ENCODE measurements around the gene KCNMB2.

Gene KCNMB2

DNA sequence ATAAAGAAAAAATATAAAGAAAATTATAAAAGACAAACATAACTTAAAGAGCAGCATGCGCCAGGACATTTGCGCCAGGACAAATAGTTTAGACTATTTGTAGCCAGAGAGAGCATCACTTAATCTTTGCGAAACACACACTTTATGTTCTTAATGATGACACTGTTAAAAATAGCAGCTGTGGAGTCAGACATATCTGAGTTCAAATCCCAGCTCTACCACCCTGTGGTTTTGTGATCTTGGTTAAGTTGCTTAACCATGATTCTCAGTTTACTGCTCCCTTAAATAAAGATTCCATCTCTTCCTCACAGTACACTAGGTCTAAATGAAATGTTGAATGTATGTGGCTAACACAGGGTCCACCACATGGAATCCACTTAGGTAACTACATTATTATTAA lies 31.4 kb downstream of the KCNMB2 start:
- in situ Hi-C loops (cut with MboI; ENCODE audit: low sequenced_read_pairs) = no loop called here

DNA sequence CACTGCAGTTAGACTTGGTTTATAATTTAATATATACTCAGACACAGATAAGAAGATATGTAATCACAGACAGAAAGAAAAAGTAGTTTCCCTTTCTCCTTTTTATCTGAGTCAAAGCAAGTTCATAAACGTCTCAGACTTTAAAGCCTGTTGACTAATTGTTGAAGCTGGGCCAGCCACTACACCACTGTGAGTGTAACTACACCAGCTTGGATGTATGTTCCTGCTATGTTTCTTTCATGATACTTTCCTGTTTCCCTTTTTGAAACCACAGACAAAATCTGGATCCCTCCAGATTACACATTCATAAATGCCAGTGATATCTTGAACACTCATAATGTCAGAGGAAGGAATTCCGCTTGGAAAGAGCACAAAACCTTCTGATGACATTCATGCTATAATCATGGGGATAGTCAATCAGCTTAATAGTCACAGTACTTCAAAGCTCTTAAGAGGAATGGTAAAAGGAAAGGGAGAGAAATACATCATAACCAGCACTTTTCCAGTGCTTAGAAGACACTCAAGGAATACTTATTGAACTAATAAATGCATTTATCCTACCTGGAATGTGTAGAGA lies 32.0 kb downstream of the KCNMB2 start:
- in situ Hi-C loops (cut with MboI; ENCODE audit: low sequenced_read_pairs) = no loop called here

DNA sequence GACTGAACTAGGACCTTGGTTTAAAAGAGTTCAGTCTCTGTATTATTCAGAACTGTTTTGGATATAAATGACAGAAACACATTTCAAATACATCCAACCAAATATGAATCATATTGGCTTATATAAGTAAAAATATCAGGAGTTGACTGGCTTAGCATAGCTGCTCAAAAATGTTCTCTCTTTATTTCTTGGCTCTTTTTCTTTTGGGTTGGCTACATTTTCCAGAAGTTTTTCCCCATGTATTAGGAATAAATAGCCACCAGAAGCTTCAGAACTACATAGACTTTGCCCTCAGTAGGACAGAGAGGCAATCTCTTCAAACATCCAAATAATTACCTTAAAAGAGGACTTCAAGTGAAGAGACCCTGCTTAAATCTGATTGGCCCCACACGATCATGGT lies 32.7 kb downstream of the KCNMB2 start:
- in situ Hi-C loops (cut with MboI; ENCODE audit: low sequenced_read_pairs) = no loop called here

DNA sequence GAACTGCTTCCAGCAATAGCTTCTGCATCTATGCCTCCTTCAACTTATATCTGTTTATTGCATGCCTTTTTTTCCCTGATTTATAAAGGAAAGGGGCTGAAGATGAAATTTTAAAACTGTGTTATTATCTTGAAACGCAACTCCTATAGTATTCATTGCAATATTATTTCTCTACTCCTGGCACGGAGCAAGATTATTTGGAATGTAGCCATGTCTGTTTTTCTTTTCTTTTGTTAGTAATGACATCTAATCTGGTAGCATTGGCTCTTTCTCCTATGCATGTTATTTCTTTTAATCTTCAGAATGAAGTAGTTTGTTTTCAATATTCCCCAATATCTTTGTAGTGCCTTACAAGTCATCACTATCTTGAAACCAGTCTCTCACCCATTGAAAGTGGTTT lies 33.6 kb downstream of the KCNMB2 start:
- in situ Hi-C loops (cut with MboI; ENCODE audit: low sequenced_read_pairs) = no loop called here

DNA sequence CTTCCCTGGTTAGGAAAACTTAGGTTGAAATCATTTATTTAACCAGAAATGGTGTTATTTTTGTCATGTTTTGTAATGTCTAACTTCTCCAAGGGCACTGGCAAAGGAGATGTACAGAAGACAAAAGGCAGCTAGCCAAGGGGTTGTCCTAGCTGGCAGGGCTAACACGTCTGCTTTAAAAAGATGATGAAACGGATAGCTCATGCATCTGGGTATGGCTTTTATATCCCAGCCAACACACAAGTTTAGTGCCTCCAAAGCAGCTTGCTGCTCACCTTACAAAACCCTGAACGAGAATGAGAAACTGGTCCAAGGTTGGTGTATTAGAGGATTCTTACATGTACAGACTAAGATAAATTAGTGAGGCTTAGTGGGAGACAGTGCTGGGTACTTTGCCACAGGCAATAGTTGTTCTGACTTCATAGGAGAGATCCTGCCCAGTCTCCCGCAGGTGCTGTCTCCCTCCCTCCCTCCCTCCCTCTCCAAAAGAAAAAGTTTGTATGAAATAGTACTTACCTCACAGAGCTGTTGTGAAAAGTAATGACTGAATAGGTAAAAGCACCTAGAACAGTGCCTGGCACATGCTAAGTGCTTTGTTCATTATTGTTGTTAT lies 47.8 kb downstream of the KCNMB2 start:
- in situ Hi-C loops (cut with MboI; ENCODE audit: low sequenced_read_pairs) = no loop called here

DNA sequence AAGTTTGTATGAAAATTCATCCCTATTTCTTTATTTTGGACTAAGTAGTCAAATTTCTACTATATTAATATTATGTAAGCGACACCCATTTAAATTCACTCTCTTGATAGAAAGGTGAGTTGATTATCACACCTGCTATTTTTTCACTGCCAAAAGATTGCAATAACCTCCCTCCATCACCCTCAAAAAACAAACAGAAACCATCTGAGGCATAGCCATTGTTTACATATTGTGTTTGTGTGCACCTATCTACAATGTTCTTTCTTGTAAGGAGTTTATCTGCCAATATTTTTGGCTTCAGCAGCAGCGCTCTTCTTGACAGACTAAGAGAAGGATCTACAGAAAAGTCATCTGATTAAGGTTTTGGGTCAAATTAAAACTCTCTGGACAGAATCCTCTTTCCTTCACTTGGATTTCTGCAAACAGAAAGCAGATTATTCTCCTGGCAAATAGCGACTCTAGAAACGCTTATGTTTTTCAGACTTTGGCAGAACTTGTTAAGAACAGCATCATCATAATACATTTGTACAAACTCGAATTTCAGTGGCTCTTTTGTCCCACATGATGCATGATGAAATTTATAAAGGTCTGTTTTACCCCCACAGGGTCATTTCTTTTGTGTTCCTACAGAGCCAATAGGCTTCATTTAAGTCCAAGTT lies 48.6 kb downstream of the KCNMB2 start:
- in situ Hi-C loops (cut with MboI; ENCODE audit: low sequenced_read_pairs) = no loop called here

DNA sequence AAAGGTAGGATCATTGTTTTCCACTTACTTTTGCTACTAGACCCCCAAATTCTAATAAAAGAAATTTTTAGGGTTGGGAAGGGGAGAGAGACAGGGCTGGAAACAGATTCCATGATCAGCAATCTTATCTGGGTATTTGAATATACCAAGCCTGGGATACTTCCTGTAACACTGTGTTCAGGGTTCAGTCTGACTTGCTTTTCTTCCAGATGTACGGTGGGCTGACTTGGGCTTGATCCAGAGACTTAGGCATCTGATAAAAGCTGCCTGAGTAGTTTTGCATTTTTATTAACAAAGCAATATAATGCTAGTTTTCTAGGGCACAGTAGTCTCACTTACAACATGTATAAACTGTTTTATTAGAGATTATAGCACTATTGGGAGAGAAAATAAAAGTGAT lies 49.2 kb downstream of the KCNMB2 start:
- in situ Hi-C loops (cut with MboI; ENCODE audit: low sequenced_read_pairs) = no loop called here

DNA sequence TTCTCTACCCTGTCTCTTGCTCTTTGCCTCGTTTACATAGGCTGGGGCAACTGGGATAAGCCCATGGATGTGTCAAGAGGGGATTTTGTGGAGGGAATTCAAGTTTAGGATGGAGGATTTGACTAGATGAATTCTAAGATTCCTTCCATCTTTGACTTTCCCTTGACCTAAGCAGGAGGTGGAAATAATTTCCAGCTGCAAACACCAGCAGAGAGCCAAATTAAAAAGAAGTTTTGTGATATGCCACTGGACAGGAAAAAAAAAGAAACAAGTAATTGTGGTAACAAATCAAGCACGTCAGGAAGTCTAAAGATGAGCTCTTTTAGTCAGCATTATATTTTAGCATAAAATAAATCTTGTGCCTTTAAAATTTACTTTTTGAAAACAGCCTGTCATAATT lies 49.8 kb downstream of the KCNMB2 start:
- in situ Hi-C loops (cut with MboI; ENCODE audit: low sequenced_read_pairs) = no loop called here

DNA sequence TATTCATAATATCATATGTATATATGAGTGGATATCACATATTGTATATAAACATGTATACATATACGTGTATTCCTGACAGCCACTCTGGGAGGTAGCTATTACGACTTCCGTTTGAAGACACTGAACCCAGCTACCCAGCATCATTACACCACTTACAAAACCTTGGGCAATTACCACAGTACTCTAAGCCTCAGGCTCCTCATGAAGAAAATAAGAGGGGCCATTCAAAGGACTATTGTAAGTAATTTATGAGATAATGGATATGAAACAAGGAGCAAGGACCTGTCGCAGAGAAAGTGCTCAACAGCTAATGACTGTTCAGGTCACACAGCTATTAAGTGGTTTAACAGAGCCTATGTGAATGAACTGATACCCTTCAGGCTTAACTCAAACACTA lies 52.4 kb downstream of the KCNMB2 start:
- in situ Hi-C loops (cut with MboI; ENCODE audit: low sequenced_read_pairs) = no loop called here

DNA sequence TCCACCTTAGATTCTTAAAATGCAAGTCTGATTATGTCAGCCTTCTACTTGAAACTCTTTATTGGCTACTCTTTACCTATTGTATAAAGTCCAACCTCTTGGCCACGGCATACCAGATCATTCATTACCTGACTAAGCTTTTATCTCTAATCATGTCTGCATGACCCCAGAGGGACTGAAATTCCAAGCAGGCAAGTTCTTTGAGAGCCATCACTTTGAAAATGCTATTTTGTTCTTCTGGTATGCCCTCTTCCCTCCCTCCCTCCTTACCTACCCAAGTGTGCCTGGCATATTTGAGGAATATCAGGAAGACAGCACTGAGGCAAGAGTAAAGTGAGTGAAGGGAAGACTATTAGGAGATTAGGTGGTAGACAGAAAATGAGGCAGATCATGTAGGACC lies 57.5 kb downstream of the KCNMB2 start:
- in situ Hi-C loops (cut with MboI; ENCODE audit: low sequenced_read_pairs) = no loop called here

DNA sequence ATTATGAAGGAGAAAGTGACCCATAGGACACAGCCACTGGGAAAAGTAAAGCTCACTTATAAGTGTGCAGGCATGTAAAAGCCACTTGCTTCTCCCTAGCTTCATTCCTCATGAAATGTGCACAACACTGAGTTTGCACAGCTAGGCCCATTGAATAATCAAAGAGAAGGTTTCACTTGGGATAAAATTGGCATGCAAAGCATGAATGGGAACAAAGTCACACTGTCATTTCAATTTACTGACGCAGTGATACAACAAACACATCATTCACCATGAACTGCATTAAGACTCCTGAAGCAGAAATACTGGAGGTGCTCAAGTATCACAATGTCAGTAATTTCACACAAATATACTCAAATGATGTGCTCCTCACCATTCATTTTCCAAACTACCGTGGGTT lies 61.1 kb downstream of the KCNMB2 start:
- in situ Hi-C loops (cut with MboI; ENCODE audit: low sequenced_read_pairs) = no loop called here

DNA sequence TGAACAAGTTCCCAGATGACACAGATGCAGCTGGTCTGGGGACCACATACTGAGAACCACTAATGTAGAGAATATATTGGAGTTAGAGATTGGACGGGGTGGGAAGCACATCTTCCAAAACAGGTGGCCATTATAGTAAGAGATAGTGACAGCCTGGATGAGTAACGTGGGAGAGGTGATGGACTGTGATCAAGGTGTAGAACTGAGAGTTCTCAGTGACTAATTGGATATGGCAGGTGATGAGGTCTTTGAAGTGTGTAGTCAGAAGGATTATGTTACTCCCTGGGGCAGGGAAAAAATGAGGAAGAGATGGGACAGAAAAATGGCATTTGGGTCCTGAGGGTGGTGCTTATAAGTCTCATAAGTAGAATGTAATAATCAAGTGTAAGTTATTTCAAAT lies 66.6 kb downstream of the KCNMB2 start:
- in situ Hi-C loops (cut with MboI; ENCODE audit: low sequenced_read_pairs) = no loop called here

DNA sequence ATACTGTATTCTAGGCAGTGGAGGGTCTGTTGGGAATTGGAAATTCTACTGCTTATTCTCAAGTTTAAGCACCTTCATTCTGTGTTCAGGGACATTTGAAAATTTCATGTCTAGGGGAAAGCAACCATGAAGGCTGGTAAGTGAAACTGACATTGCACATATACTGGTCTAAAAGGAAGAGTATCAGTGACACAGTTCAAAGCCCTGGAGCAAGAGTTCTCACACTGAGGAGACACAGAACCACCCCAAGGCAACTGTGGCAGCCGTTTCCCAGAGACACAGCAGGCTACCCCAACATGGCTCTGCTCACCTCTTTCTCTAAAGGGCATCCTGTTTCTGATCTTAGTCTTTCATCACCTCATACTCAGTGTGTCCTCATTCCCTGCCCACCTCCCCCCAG lies 67.5 kb downstream of the KCNMB2 start:
- in situ Hi-C loops (cut with MboI; ENCODE audit: low sequenced_read_pairs) = no loop called here

DNA sequence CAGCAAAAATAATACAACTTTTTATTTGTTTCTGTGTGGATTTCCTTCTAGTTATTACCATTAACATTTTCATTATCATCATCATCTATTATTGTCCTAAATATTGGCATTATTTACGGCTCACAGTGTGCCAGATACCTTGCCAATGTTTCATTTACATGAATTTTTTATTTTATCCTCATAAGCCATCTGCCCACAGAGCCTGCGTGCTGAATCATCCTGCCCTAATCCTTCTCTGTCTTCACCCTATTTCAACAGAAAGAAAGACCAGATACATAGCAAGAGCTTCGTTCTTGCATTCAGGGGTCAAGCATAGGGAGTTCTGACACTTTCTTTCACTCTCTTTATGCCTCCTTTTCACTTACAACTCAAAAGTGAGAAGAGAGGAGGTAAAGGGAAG lies 82.0 kb downstream of the KCNMB2 start:
- in situ Hi-C loops (cut with MboI; ENCODE audit: low sequenced_read_pairs) = no loop called here

DNA sequence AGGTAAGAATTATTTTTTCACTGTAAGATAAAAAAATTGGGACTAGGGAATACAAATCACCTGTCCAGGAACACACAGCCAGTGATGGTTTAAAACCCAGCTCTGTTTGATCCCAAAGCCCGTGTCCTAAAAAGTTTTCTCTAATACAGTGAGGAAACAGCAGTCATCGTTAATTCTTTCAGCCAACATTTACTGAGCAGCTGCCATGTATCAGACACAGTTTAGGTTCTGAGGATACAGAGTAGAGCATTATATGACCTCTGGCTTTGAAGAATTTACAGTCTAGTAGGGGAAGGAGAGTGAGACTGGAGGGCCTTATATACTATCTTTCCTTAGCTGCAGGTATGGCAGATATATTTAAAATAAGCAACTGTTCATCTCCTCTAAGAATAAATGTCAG lies 82.7 kb downstream of the KCNMB2 start:
- in situ Hi-C loops (cut with MboI; ENCODE audit: low sequenced_read_pairs) = no loop called here

DNA sequence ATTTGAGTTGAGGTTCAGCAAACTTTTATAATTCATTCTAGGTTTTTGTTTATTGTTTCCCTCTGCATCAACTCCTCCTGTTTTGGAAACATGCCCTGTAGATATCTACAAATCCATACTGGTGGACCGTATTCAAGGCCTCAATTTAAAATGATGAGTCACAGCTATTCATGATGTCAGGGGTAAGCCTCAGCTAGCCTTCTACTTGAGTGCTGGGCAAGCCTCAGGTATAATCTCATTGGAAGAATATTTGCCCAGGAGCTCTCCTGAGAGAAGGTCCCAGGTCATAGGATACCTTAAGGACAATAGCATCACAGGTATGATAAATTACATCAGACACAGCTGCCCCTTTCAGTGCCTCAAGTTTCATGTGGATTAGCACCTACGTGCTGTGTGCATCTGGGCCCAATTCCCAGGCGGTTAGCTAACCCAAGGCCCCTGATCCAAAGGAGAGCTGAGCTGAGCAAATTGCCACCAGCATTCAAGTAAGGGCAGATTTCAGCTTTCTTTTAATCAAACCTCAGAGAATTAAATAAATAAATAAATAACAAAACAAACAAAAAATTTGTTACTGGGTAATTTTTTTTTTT lies 87.5 kb downstream of the KCNMB2 start:
- in situ Hi-C loops (cut with MboI; ENCODE audit: low sequenced_read_pairs) = no loop called here

DNA sequence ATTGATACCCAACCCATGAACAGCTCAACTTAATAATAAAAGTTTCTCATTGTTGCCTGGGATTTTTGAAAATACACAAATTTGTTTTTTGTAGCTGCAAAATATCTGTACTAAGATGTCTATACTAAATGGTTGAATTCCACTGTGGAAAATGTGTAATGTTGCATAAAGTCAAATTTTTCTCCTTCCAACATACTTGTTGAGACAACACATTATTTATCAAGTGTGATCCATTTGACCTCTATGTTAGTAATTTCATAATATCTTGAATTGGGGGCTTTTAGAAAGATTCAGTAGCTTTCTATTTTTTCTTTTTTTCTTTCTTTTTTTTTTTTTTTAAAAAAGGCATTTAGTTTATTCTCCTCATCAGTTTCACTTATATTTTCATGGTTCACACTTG lies 88.0 kb downstream of the KCNMB2 start:
- in situ Hi-C loops (cut with MboI; ENCODE audit: low sequenced_read_pairs) = no loop called here

DNA sequence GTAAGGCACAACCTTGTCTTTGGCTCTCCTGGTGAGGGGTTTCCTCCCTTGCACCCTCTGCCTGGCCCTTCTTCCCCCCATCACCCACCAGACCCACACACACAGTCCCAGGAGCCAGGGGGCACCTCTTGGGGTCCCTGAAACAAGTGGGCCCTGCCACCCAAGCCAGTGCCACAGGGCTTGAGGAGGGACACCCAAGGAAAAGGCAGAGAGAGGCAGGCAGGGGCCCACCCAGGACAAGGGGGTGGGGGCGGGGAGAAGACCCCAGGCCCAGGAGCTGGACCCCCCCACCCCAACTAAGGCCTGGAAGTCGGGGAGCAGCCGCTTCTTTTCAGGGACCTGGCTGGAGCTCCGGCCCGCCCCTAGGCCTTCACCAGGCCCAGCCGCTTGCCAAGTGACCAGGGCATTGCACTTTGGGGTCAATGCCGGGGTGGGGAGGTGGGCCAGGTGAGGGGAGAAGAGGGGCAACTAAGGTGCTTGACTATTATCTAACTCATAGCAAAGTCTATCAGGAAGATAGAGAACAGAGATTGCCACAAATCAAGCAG lies 88.9 kb downstream of the KCNMB2 start:
- in situ Hi-C loops (cut with MboI; ENCODE audit: low sequenced_read_pairs) = no loop called here

DNA sequence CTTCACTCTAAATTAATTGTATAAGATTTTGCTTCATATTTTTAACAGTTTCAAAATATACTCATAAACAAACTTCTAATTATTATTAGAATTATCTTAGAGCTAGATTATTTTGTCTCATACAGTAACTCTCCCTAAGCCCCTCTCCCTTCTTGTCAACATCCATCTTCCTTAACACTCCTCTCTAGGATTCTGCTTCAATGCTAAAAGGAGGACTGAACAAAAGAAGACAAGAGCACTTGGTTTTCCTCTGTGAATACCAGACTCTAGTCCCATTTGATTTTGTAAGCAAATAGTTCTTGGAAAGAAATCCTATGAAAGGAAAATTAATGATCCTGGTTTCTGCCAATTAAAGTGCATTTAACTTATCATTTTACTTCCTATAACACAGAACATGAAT lies 91.8 kb downstream of the KCNMB2 start:
- in situ Hi-C loops (cut with MboI; ENCODE audit: low sequenced_read_pairs) = no loop called here

DNA sequence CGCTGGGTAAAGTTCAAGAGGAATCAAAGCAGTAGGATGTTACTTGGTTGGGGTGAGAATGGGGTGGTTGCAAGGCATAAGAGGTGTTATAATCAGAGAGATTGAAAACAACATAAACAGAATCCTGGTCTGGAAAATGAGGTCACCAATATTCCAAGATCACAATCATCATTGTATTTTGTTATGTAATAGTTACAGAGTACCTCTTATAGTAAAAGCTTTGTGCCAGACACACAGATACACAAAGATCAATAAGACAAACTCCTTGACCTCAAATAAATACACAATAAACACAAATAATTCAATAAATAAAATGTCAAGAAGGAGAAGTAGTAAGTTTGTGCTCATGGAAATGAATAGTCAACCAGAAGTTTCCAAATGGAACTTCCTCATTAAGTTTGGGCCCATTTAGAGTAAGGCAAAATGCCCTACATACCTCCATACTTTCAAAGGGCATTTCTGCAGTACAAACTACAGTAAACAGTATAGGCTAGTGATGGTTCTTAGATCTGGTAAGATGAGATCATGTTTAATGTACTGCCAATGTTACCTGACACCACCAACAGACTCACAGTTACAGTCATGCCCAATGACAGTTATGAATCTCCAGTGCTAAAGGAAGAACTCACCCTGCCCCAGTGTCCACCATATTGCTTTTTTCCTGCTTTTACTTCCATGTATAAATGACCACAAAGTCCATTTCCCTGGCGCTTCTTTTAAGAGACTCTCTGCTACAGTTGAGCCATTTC lies 93.4 kb downstream of the KCNMB2 start:
- in situ Hi-C loops (cut with MboI; ENCODE audit: low sequenced_read_pairs) = no loop called here

DNA sequence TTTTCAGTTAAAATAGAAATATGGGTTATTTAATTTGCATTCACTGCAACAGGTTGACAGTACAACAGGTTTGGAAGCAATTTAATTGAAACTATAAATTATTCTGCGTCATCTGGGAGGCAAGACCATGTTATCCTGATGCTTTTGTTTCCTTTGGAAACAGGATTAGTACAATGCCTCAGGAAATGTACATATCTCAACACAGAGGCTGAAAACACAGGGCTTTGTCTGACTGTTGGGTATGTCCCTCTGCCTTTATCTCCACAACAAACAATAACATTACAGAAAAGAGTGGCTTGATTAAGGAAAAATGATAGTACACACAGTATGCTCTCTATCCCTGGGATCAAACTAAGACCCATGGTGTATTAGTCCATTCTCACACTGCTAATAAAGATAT lies 95.7 kb downstream of the KCNMB2 start:
- in situ Hi-C loops (cut with MboI; ENCODE audit: low sequenced_read_pairs) = no loop called here
